Esophagus squamous epithelium (tissue), 5 donors: ENCODE measurements around the gene MYO3B. TPM values are rescaled to one million over a fixed set of nuclear protein-coding genes. Genes with fewer than 3 reads are reported as not detected.

ENCODE experiments used
- DNase-seq: peaks from one replicate; lab custom pipeline; 2025; lab: John Stamatoyannopoulos, UW
- H3K27ac ChIP-seq, 4 donors: fragments of 200-600 bp; sonication (generic); one replicate each; pipeline ENCODE4 v1.5.1; 2016 to 2019; ENCODE audit warnings: mild to moderate bottlenecking in 1 of 4
- H3K27me3 ChIP-seq, 4 donors: fragments of 200-600 bp; sonication (generic); 1 replicate in 3 of 4; 2 replicates in 1 of 4; pipeline versions ENCODE4 v1.5.1 to v1.6.0; 2017 to 2021; ENCODE audit warnings: antibody characterized with exemption in 1 of 4
- H3K36me3 ChIP-seq, 3 donors: fragments of 200-600 bp; sonication (generic); one replicate each; pipeline ENCODE4 v1.5.1; 2016 to 2019
- H3K4me1 ChIP-seq, 3 donors: fragments of 200-600 bp; sonication (generic); one replicate each; pipeline ENCODE4 v1.5.1; 2017 to 2019
- H3K4me3 ChIP-seq, 4 donors: fragments of 200-600 bp; sonication (generic); 1 replicate in 3 of 4; 2 replicates in 1 of 4; pipeline ENCODE4 v1.5.1; 2016 to 2019; ENCODE audit warnings: mild to moderate bottlenecking in 2 of 4, moderate library complexity in 1 of 4
- H3K9me3 ChIP-seq, 3 donors: fragments of 200-600 bp; sonication (generic); one replicate each; pipeline ENCODE4 v1.5.1; 2016 to 2019
- POLR2A ChIP-seq, 4 donors: fragments of 450-650 bp; IDR thresholded peaks; one replicate each; pipeline ENCODE4 v1.6.1; 2017; ENCODE audit warnings: antibody characterized with exemption in 4 of 4, mild to moderate bottlenecking in 4 of 4, moderate library complexity in 3 of 4
- whole genome bisulfite sequencing, 2 donors: methylation state at CpG; one replicate each; pipeline ENCODE4 v1.1.5; 2018; 5-methylcytosine and 5-hydroxymethylcytosine counted together
- intact Hi-C: fragments of 100-400 bp; cut with DNase I; formaldehyde crosslinking; loops from one replicate; pipeline ENCODE4 v1.15.0; 2022
- total RNA-seq, 4 donors: library from RNA; depleted of rRNA; stranded (reverse); fragments of >200 nt; gene quantifications; one replicate each; pipeline ENCODE4 v1.1.0, GENCODE V29; 2016
- TF ChIP-seq, protein P1 (sequence below), 6 experiments: fragments of 450-650 bp in 4 of 6; fragments of 200-600 bp in 2 of 6; sonication (generic) in 2 of 6; IDR thresholded peaks; one replicate each; pipeline ENCODE4 v1.5.1; 2016 to 2019; ENCODE audit warnings: antibody characterized with exemption in 6 of 6, mild to moderate bottlenecking in 4 of 6, moderate library complexity in 4 of 6
- donor health status: DM: yes; HTN: yes; CAD: no.

The MYO3B gene
- total RNA-seq, 4 donors from 2014 or later, result 0.15 to 0.38 (median 0.18) TPM

DNA sequence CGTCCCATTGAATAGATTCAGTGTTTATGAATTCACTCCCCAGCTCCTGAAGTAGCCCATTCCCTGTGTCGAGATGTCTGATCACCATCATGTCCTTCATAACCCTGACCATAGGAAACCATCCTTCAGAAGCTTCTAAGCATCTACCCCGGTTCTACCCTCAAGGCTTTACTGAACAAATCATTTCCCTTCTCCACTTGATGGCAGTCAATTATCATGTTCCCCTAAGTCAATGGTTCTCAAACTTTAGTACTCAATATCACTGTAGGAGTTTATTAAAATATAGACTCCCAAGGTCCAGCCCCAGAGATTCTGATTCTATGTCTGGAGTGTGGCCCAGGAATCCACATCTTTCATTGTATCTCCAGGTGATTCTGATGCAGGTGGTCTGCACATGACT, 308.8 kb downstream of the MYO3B start:
- intact Hi-C loops, result no loop called here
- WGBS, 2 donors, result 75 to 77% methylated on average over 3 of the region's 3 CpGs
- H3K36me3 ChIP-seq, result no peaks in the 10 kb centered on the region

DNA sequence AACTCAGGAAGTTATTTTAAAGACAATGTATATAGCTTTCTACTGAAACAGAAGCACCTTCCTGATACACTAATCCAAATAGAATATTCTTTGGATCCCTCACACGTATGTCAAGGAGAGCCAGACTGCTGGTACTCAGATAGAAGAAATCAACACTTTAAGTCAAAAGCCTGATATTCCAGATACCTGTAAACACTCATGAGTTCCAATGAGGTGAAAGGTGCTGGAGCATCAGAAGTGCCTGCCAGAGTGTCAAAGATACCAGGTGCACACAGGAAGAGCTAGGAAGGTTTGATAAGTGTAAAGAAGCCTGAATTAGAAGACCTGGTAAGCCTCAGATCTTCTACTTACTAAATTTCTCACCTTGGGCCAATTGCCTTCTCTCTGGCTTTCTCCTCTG, 310.9 kb downstream of the MYO3B start:
- intact Hi-C loops, result no loop called here
- WGBS, 2 donors, result 70 to 87% methylated on average over 1 of the region's 1 CpG
- no peak for TF ChIP-seq POLR2A (IDR thresholded peaks at IDR 0.05)
- TF ChIP-seq, protein P1, sequence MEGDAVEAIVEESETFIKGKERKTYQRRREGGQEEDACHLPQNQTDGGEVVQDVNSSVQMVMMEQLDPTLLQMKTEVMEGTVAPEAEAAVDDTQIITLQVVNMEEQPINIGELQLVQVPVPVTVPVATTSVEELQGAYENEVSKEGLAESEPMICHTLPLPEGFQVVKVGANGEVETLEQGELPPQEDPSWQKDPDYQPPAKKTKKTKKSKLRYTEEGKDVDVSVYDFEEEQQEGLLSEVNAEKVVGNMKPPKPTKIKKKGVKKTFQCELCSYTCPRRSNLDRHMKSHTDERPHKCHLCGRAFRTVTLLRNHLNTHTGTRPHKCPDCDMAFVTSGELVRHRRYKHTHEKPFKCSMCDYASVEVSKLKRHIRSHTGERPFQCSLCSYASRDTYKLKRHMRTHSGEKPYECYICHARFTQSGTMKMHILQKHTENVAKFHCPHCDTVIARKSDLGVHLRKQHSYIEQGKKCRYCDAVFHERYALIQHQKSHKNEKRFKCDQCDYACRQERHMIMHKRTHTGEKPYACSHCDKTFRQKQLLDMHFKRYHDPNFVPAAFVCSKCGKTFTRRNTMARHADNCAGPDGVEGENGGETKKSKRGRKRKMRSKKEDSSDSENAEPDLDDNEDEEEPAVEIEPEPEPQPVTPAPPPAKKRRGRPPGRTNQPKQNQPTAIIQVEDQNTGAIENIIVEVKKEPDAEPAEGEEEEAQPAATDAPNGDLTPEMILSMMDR (IDR thresholded peaks at IDR 0.05), result no peak

More for the DNA sequence above, 308.8 kb downstream of the MYO3B start:
- H3K27ac ChIP-seq, result no peak overlapping the region
- no peaks in the 10 kb centered on the region for H3K9me3 ChIP-seq
- H3K27me3 ChIP-seq, result no peaks in the 10 kb centered on the region
- H3K4me1 ChIP-seq, result peaks cover 0 to 3% (median 0%) of the 10 kb centered on the region in 3 donors
- no peak for DNase-seq
- H3K4me3 ChIP-seq, result no peak overlapping the region
- TF ChIP-seq, protein P1 (IDR thresholded peaks at IDR 0.05), result peak in 1 of 6 experiments; percentile 17
- TF ChIP-seq POLR2A (IDR thresholded peaks at IDR 0.05), result no peak

DNA sequence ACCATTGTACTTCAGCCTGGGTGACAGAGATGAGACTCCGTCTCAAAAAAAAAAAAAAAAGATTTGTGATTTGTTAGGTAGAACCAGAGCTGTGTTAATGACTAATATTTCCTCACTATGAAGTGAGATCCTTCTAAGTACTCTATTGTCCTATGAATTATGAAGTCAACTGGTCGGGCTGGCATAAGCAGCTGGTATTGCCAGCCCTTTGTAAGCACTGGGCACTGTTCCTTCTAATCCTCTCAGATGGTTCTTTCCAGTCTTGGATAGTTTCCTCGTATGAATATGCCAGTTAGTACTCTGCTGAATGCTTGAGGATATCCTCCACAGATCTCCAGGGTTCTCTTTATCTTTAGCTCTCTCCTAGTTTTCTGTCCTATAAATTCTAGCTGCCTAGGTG, 314.1 kb downstream of the MYO3B start:
- peaks cover 0 to 5% (median 0%) of the 10 kb centered on the region in 4 donors for H3K27me3 ChIP-seq
- H3K36me3 ChIP-seq, result no peaks in the 10 kb centered on the region
- no peaks in the 10 kb centered on the region for H3K9me3 ChIP-seq
- H3K27ac ChIP-seq, result peak overlapping the region in 2 of 4 donors; percentile 4 to 49
- peaks cover 0 to 22% (median 0%) of the 10 kb centered on the region in 3 donors for H3K4me1 ChIP-seq
- 39 to 54% methylated on average over 3 of the region's 3 CpGs for WGBS, 2 donors
- no peak overlapping the region for H3K4me3 ChIP-seq
- intact Hi-C loops, result no loop called here
- no peak for DNase-seq
- TF ChIP-seq, protein P1 (IDR thresholded peaks at IDR 0.05), result no peak
- no peak for TF ChIP-seq POLR2A (IDR thresholded peaks at IDR 0.05)

More for the DNA sequence above, 310.9 kb downstream of the MYO3B start:
- Histone ChIP-seq H3K27ac (no peak overlapping the region), H3K4me3 (no peak overlapping the region), H3K9me3 (no peaks in the 10 kb centered on the region), H3K36me3 (no peaks in the 10 kb centered on the region), H3K4me1 (peaks cover 0 to 16% (median 0%) of the 10 kb centered on the region in 3 donors), H3K27me3 (no peaks in the 10 kb centered on the region)
- no peak for DNase-seq

DNA sequence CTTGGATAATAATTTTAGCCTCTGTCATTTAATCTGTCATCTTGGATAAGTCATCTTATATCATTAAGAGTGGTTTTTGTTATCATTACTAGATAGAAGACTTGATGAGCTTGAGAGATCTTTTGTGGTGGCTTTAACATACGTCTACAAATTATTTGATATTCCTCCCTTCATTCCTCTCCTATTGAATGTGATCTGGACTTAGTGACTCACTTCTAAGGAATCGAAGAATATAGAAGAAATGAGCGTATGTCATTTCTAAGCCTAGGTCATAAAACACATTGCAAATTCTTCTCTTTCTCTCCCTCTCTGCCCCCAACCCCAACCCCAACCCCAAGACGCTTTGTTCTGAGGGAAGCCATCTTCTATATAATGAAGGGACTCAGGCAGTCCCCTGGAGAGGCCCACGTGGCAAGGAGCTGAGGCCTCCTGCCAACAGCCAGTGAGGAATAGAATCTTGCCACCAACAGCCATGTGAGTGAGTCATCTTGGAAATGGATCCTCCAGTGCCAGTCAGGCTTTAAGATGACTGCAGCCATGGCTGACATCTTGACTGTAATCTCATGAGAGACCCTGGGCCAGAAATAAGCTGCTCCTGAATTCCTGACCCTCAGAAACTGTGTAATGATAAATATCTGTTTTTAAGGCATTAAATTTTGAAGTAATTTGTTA, 315.6 kb downstream of the MYO3B start:
- no peak for DNase-seq
- H3K9me3 ChIP-seq, result no peaks in the 10 kb centered on the region
- no peaks in the 10 kb centered on the region for H3K36me3 ChIP-seq
- WGBS, 2 donors, result 80 to 82% methylated on average over 3 to 5 of the region's 5 CpGs
- H3K27me3 ChIP-seq, result peaks cover 0 to 5% (median 0%) of the 10 kb centered on the region in 4 donors
- TF ChIP-seq, protein P1 (IDR thresholded peaks at IDR 0.05), result no peak
- no peak for TF ChIP-seq POLR2A (IDR thresholded peaks at IDR 0.05)
- H3K27ac ChIP-seq, result no peak overlapping the region
- no peak overlapping the region for H3K4me3 ChIP-seq
- intact Hi-C loops, result no loop called here
- H3K4me1 ChIP-seq, result peaks cover 0 to 22% (median 0%) of the 10 kb centered on the region in 3 donors

DNA sequence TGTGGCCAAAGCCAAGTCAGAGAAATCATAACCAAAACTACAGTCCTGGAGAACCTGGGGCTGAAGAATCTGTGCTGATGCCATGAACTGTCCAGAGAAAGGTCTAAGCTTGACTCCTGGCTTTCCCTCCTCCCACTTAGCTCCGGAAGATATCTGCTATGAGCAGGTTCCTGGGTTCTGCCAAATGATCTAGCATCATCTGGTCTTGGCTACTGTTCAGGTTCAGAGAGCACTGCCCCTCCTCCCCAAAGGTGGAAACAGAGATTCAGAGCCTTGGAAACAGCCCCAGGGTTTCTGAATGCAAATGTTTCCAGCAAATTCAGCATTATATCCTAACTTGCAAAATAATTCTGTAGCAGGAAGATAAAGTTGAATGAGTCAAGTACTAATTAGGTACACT, 317.9 kb downstream of the MYO3B start:
- peaks cover 0 to 22% (median 0%) of the 10 kb centered on the region in 3 donors for H3K4me1 ChIP-seq
- intact Hi-C loops, result no loop called here
- no peak for TF ChIP-seq POLR2A (IDR thresholded peaks at IDR 0.05)
- TF ChIP-seq, protein P1 (IDR thresholded peaks at IDR 0.05), result no peak
- no peaks in the 10 kb centered on the region for H3K9me3 ChIP-seq
- no peak for DNase-seq
- H3K27ac ChIP-seq, result no peak overlapping the region
- 14 to 23% methylated on average over 1 of the region's 1 CpG for WGBS, 2 donors
- H3K4me3 ChIP-seq, result no peak overlapping the region
- H3K36me3 ChIP-seq, result no peaks in the 10 kb centered on the region
- peaks cover 0 to 5% (median 0%) of the 10 kb centered on the region in 4 donors for H3K27me3 ChIP-seq
